ENCODE results near the gene USF2.

- TF ChIP-seq CTCF (IDR thresholded peaks at IDR 0.05; ENCODE audit: insufficient read depth, low read depth, low read length) (no peak), EZH2 (IDR thresholded peaks at IDR 0.05; ENCODE audit: insufficient read depth, low read length) (no peak)
Measured at GRCh38 chr19:35232912-35233311, 35.9 kb upstream of the USF2 start.
